SU-DHL-6 (cell line): ENCODE results near the gene TK1.

Experiments used
- H2AFZ ChIP-seq: fragments of 200-600 bp; sonication (generic); 2 replicates; pipeline ENCODE4 v1.6.1; 2014; ENCODE audit warnings: low read depth, mild to moderate bottlenecking, moderate library complexity, mixed read lengths, antibody characterized with exemption, low read length; ENCODE audit not compliant: severe bottlenecking
- H3F3A ChIP-seq: fragments of 200-600 bp; shearing (Covaris generic); 2 replicates; pipeline ENCODE4 v1.6.0; 2016; ENCODE audit warnings: antibody characterized with exemption, mild to moderate bottlenecking; ENCODE audit not compliant: insufficient read depth
- H3K27ac ChIP-seq: fragments of 200-600 bp; sonication (generic); 2 replicates; pipeline ENCODE4 v1.5.1; 2016; ENCODE audit warnings: low read depth, mild to moderate bottlenecking, low read length, moderate library complexity, mixed read lengths
- H3K27me3 ChIP-seq: fragments of 200-600 bp; sonication (generic), shearing (Covaris generic); 2 replicates; pipeline ENCODE4 v1.6.0; 2014; ENCODE audit warnings: mild to moderate bottlenecking, low read length
- H3K36me3 ChIP-seq: fragments of 200-600 bp; sonication (generic); 2 replicates; pipeline ENCODE4 v1.6.1; 2014; ENCODE audit warnings: mild to moderate bottlenecking, low read length, mixed read lengths
- H3K4me2 ChIP-seq: fragments of 300-600, 200-600 bp; shearing (Covaris generic), sonication (generic); 2 replicates; pipeline ENCODE4 v1.6.0; 2014; ENCODE audit warnings: low read length, low read depth, mild to moderate bottlenecking; ENCODE audit not compliant: poor library complexity, severe bottlenecking
- H3K4me3 ChIP-seq: fragments of 200-600 bp; sonication (generic); 2 replicates; pipeline ENCODE4 v1.5.1; 2014; ENCODE audit warnings: antibody characterized with exemption, low read length, mild to moderate bottlenecking, mixed read lengths; ENCODE audit not compliant: insufficient read depth, poor library complexity, severe bottlenecking
- H3K79me2 ChIP-seq: fragments of 200-600 bp; sonication (generic); 2 replicates; pipeline ENCODE4 v1.6.1; 2014; ENCODE audit warnings: mild to moderate bottlenecking, low read length, moderate library complexity; ENCODE audit not compliant: insufficient read depth
- H3K9ac ChIP-seq: fragments of 200-600 bp; sonication (generic); 2 replicates; pipeline ENCODE4 v1.7.0; 2014; ENCODE audit warnings: mild to moderate bottlenecking, low read length
- H3K9me2 ChIP-seq: fragments of 200-600 bp; sonication (generic); replicated peaks from 2 replicates; pipeline ENCODE4 v1.6.1; 2014; ENCODE audit warnings: low read length; ENCODE audit not compliant: insufficient read depth
- H3K9me3 ChIP-seq: fragments of 200-600 bp; sonication (generic); 2 replicates; pipeline ENCODE4 v1.6.1; 2014; ENCODE audit warnings: low read length, mixed read lengths; ENCODE audit not compliant: insufficient read depth
- H4K20me1 ChIP-seq: fragments of 200-600 bp; sonication (generic); 2 replicates; pipeline ENCODE4 v1.6.1; 2014; ENCODE audit warnings: low read depth, mild to moderate bottlenecking, antibody characterized with exemption, low read length, moderate library complexity, mixed read lengths
- CTCF ChIP-seq: fragments of 200-600 bp; sonication (generic); IDR thresholded peaks from one replicate; pipeline ENCODE4 v1.5.1; 2017; ENCODE audit warnings: antibody characterized with exemption, mild to moderate bottlenecking, low read length, moderate library complexity; ENCODE audit not compliant: insufficient read depth, poor library complexity, severe bottlenecking
- EZH2phosphoT487 ChIP-seq: fragments of 200-600 bp; sonication (generic), shearing (Covaris generic); conservative IDR thresholded peaks from 2 replicates; pipeline ENCODE4 v1.6.1; 2018; ENCODE audit warnings: mild to moderate bottlenecking, antibody characterized with exemption, low read length, moderate library complexity, mixed read lengths

Gene TK1

GRCh38 chr17:78166416-78166815 lies 20.4 kb downstream of the TK1 start:
- peaks cover 30% of the 10 kb centered on the region for H3K79me2 ChIP-seq
- peaks cover 16% of the 10 kb centered on the region for H3F3A ChIP-seq
- H3K9me2 ChIP-seq: no peaks in the 10 kb centered on the region
- no peak overlapping the region for H3K4me3 ChIP-seq
- no peaks in the 10 kb centered on the region for H3K36me3 ChIP-seq
- H4K20me1 ChIP-seq: no peaks in the 10 kb centered on the region; the same call in 1 of the 2 replicates
- H2AFZ ChIP-seq: no peak overlapping the region
- no peak overlapping the region for H3K9ac ChIP-seq
- no peaks in the 10 kb centered on the region for H3K9me3 ChIP-seq
- H3K4me2 ChIP-seq: peak overlapping the region; percentile 22
- peak overlapping the region; percentile 27; the same call in 1 of the 2 replicates for H3K27ac ChIP-seq
- no peaks in the 10 kb centered on the region for H3K27me3 ChIP-seq
- TF ChIP-seq CTCF: no peak
- no peak for TF ChIP-seq EZH2phosphoT487

GRCh38 chr17:78164748-78165607 lies 21.9 kb downstream of the TK1 start:
- Histone ChIP-seq H3K27ac (no peak overlapping the region), H3K4me3 (no peak overlapping the region), H4K20me1 (no peaks in the 10 kb centered on the region; the same call in 1 of the 2 replicates), H3K36me3 (no peaks in the 10 kb centered on the region), H3K79me2 (peaks cover 18% of the 10 kb centered on the region), H3K9me3 (no peaks in the 10 kb centered on the region), H2AFZ (no peak overlapping the region), H3K9me2 (no peaks in the 10 kb centered on the region), H3K4me2 (no peak overlapping the region), H3K9ac (no peak overlapping the region), H3F3A (peaks cover 15% of the 10 kb centered on the region), H3K27me3 (no peaks in the 10 kb centered on the region)
- TF ChIP-seq EZH2phosphoT487 (no peak), CTCF (no peak)

- Histone ChIP-seq H3K36me3 (no peaks in the 10 kb centered on the region), H3K9ac (no peak overlapping the region), H3K9me2 (no peaks in the 10 kb centered on the region), H3K27ac (no peak overlapping the region), H2AFZ (no peak overlapping the region), H4K20me1 (no peaks in the 10 kb centered on the region; the same call in 1 of the 2 replicates), H3K4me2 (no peak overlapping the region), H3F3A (peaks cover 6% of the 10 kb centered on the region; the same call in 1 of the 2 replicates), H3K9me3 (no peaks in the 10 kb centered on the region), H3K79me2 (peaks cover 10% of the 10 kb centered on the region), H3K27me3 (no peaks in the 10 kb centered on the region), H3K4me3 (no peak overlapping the region)
- no peak for TF ChIP-seq CTCF
- no peak for TF ChIP-seq EZH2phosphoT487
Observed at GRCh38 chr17:78163881-78164747, 22.7 kb downstream of the TK1 start.
